ENCODE data around the gene TULP3. TPM values are rescaled to one million over a fixed set of nuclear protein-coding genes. Genes with fewer than 3 reads are reported as not detected.

TULP3 gene
- total and polyA plus RNA-seq, 10 of the 15 experiments (the other 5 are each of a cell fraction or from before 2014, with no cell fraction given) = 3.1 to 10.4 (median 8.1) TPM

DNA sequence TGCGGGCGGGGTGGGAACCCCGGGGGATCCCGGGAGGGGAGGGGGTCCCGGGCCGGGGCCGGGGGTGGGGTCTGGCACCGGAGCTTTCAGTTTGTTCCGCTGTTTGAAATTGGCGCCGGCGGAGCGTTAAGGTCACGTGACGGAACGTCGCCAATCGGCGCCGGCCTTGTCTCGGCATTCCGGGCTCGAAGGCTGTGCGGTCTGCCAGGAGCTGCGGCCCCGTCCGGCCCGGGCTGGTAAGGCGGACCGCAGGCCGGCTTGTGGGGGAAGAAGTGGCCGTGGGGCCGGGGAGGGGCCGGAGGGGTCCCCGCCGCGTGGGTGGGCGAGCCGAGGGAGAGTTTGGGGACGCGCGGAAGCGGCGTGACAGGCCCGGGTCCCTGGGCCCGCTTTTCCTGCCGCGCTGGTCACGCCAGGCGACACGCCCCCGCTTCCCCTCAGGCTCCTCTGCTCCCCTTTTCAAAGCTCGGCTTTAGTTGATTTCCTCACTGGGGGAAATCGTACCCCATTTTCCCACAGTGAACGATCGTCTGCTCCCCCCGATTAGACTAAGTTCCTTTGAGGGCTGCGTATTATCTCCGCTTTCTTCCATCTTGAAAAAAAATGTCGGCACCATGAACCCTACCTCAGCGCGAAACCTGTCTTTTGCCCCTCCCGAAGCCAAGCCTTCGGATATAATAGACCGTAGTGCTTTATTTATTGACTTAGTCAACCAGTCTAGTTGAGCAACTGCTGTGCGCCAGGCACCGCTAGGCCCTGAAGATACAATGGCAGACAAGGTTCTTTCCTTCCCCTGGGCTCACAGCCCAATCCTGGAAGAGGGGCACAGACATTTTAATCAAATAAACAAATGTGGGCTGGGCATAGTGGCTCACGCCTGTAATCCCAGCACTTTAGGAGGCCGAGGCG is 13.4 kb upstream of the TULP3 start, which contains the start of the genes FOXM1 and RHNO1:
TSS of gene FOXM1 (minus strand) at position 128 of the 906 bp plus-strand sequence. CDS start 2,696 bp downstream, outside the sequence.
TSS of gene RHNO1 (plus strand) at position 177 of the 906 bp plus-strand sequence. CDS start 8,144 bp downstream, outside the sequence.
- in situ Hi-C loops (cut with MboI) (no loop called here), intact Hi-C loops (cut with micrococcal nuclease; ENCODE audit: unreplicated experiment) (loop anchor here (2.0 kb wide), 1 partner anchor 64 kb away; the partner anchor contains the start of gene ITFG2)
- ChIA-PET RAD21 (ENCODE audit: unreplicated experiment) (no interaction called here), SMC1A (ENCODE audit: uncharacterized antibody, unreplicated experiment) (interaction anchor here (0.8 to 1.7 kb wide), 2 partner anchors 9 to 81 kb away, joined by 3 to 4 read pairs; no protein-coding TSS in a partner anchor), POLR2A (interaction anchor here (0.8 to 1.4 kb wide), 4 partner anchors 9 to 63 kb away, joined by 3 to 7 read pairs (median 4); partner anchors contain the start of gene TULP3), CTCF (interaction anchor here (0.7 to 2.1 kb wide), 4 partner anchors 9 to 67 kb away, joined by 3 to 13 read pairs (median 6); no protein-coding TSS in a partner anchor)
- Histone ChIP-seq H4K20me1 (ENCODE audit: control insufficient read depth, insufficient read depth) (no peaks in the 10 kb centered on the region), H3K9me3 (replicated peaks; ENCODE audit: control insufficient read depth, insufficient read depth, low read length) (no peaks in the 10 kb centered on the region), H3K79me2 (ENCODE audit: control insufficient read depth, insufficient read depth, low read length) (peaks cover 76% of the 10 kb centered on the region), H3K4me1 (ENCODE audit: control insufficient read depth, insufficient read depth, low read length) (peaks cover 11% of the 10 kb centered on the region), H3K36me3 (ENCODE audit: control insufficient read depth in 2 of 2, insufficient read depth in 2 of 2, low read length in 1 of 2) (peaks cover 0 to 5% of the 10 kb centered on the region in 2 experiments; a peak in 2 of 4 replicates), H3K27ac (ENCODE audit: control insufficient read depth, insufficient read depth) (peak within 1 kb of the TSS; percentile 98), H3K4me2 (ENCODE audit: control insufficient read depth, insufficient read depth) (peak within 1 kb of the TSS; percentile 94), H2AFZ (ENCODE audit: control insufficient read depth, low read depth, low read length) (peak within 1 kb of the TSS; percentile 96), H3K27me3 (replicated peaks in 1 of 2; ENCODE audit: control insufficient read depth in 2 of 2, insufficient read depth in 2 of 2, low read length in 1 of 2) (no peaks in the 10 kb centered on the region), H3K4me3 (peak within 1 kb of the TSS; percentile 93), H3K9ac (ENCODE audit: control insufficient read depth, insufficient read depth, low read length) (peak within 1 kb of the TSS; percentile 100)
- no peak for FAIRE-seq
- ATAC-seq = peak; percentile 86
- BruUV-seq (replicated peaks) = TSS peak; percentile 86
- DNase-seq (ENCODE audit: low read depth, low spot score) = no peak
- under 1% methylated on average over 49 of the region's 70 CpGs for WGBS (ENCODE audit: insufficient coverage, insufficient replicate concordance, low lambda C conversion rate, missing lambda C conversion rate)
- TF ChIP-seq RFX5 (IDR thresholded peaks at IDR 0.05; ENCODE audit: low read depth, low read length) = no peak
- TF ChIP-seq, protein P1, sequence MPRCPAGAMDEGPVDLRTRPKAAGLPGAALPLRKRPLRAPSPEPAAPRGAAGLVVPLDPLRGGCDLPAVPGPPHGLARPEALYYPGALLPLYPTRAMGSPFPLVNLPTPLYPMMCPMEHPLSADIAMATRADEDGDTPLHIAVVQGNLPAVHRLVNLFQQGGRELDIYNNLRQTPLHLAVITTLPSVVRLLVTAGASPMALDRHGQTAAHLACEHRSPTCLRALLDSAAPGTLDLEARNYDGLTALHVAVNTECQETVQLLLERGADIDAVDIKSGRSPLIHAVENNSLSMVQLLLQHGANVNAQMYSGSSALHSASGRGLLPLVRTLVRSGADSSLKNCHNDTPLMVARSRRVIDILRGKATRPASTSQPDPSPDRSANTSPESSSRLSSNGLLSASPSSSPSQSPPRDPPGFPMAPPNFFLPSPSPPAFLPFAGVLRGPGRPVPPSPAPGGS (IDR thresholded peaks at IDR 0.05; ENCODE audit: borderline replicate concordance, insufficient read depth, low read depth, low read length, poor library complexity, severe bottlenecking) = no peak
- TF ChIP-seq EP300 (IDR thresholded peaks at IDR 0.05; ENCODE audit: borderline replicate concordance in 1 of 2, control insufficient read depth in 1 of 2, low read depth in 2 of 2, low read length in 2 of 2) = no peak
- no peak for TF ChIP-seq ESRRA (IDR thresholded peaks at IDR 0.05; ENCODE audit: low read length)
- TF ChIP-seq SMAD5 (IDR thresholded peaks at IDR 0.05; ENCODE audit: low read depth) = no peak
- TF ChIP-seq RAD51 (IDR thresholded peaks at IDR 0.05) = peak; percentile 96
- TF ChIP-seq YY1 (IDR thresholded peaks at IDR 0.05; ENCODE audit: low read depth, low read length) = peak; percentile 94
- TF ChIP-seq IKZF2 (IDR thresholded peaks at IDR 0.05) = peak; percentile 32 to 35; a peak in 2 of 4 replicates
- TF ChIP-seq, protein P2, sequence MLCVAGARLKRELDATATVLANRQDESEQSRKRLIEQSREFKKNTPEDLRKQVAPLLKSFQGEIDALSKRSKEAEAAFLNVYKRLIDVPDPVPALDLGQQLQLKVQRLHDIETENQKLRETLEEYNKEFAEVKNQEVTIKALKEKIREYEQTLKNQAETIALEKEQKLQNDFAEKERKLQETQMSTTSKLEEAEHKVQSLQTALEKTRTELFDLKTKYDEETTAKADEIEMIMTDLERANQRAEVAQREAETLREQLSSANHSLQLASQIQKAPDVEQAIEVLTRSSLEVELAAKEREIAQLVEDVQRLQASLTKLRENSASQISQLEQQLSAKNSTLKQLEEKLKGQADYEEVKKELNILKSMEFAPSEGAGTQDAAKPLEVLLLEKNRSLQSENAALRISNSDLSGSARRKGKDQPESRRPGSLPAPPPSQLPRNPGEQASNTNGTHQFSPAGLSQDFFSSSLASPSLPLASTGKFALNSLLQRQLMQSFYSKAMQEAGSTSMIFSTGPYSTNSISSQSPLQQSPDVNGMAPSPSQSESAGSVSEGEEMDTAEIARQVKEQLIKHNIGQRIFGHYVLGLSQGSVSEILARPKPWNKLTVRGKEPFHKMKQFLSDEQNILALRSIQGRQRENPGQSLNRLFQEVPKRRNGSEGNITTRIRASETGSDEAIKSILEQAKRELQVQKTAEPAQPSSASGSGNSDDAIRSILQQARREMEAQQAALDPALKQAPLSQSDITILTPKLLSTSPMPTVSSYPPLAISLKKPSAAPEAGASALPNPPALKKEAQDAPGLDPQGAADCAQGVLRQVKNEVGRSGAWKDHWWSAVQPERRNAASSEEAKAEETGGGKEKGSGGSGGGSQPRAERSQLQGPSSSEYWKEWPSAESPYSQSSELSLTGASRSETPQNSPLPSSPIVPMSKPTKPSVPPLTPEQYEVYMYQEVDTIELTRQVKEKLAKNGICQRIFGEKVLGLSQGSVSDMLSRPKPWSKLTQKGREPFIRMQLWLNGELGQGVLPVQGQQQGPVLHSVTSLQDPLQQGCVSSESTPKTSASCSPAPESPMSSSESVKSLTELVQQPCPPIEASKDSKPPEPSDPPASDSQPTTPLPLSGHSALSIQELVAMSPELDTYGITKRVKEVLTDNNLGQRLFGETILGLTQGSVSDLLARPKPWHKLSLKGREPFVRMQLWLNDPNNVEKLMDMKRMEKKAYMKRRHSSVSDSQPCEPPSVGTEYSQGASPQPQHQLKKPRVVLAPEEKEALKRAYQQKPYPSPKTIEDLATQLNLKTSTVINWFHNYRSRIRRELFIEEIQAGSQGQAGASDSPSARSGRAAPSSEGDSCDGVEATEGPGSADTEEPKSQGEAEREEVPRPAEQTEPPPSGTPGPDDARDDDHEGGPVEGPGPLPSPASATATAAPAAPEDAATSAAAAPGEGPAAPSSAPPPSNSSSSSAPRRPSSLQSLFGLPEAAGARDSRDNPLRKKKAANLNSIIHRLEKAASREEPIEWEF (IDR thresholded peaks at IDR 0.05; ENCODE audit: insufficient replicate concordance, low read depth, low read length) = no peak
- no peak for TF ChIP-seq JUNB (IDR thresholded peaks at IDR 0.05)
- TF ChIP-seq, protein P3, sequence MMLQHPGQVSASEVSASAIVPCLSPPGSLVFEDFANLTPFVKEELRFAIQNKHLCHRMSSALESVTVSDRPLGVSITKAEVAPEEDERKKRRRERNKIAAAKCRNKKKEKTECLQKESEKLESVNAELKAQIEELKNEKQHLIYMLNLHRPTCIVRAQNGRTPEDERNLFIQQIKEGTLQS (IDR thresholded peaks at IDR 0.05; ENCODE audit: borderline replicate concordance, extremely low read depth, low read depth, low read length) = peak; percentile 62; the same call in 1 of the 2 replicates
- TF ChIP-seq CREM (IDR thresholded peaks at IDR 0.05; ENCODE audit: low read depth) = no peak
- TF ChIP-seq SIX5 (IDR thresholded peaks at IDR 0.05; ENCODE audit: low read depth, low read length, severe bottlenecking) = no peak
- no peak; the same call in 1 of the 2 replicates for TF ChIP-seq NFIC (IDR thresholded peaks at IDR 0.05; ENCODE audit: low read depth, low read length)
- no peak for TF ChIP-seq ZNF274 (IDR thresholded peaks at IDR 0.05; ENCODE audit: insufficient read depth, insufficient read length)
- peak; percentile 67 for TF ChIP-seq KLF5 (IDR thresholded peaks at IDR 0.05; ENCODE audit: partially characterized antibody)
